ENCODE data around the gene OPRM1.

The OPRM1 gene

DNA sequence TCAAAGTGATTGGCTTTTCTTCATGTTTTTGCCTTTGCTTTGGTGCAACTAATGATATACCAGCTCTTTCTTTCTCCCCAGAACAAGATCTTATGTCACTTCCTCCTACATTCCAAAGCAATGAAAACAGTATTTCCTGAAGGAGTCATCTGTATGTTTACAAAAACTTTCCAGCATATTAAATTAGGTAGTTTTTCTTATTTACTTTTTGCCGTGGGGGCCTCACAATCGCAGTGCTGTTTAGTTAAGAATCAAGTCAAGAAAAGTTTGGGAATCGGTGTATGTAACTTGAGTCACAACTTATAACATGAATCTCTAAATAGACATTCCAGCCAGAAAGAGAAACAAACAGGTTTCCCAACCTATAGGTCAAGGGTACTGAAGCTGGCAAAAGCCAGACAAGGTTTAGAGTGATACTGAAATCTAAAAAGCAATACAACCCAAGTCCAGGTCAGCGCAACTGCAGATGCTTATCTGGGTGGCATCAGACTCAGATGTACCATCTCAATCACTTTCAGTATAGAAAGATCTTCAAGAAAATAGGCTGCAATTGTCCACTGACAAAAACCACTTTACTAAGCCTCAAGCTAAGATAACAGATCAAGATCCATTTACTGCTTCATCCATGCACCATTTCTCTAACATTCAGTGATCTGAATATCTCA is 253.9 kb downstream of the OPRM1 start:
- Histone ChIP-seq H3K9ac (ENCODE audit: low read depth, low read length) (no peak overlapping the region), H3K9me3 (ENCODE audit: control insufficient read depth, insufficient read depth, low read length) (no peaks in the 10 kb centered on the region; the same call in 1 of the 2 replicates), H3K36me3 (ENCODE audit: insufficient read depth, low read length) (peaks cover 3% of the 10 kb centered on the region; the same call in 1 of the 2 replicates), H3K4me1 (ENCODE audit: insufficient read depth, low read length) (no peaks in the 10 kb centered on the region)

DNA sequence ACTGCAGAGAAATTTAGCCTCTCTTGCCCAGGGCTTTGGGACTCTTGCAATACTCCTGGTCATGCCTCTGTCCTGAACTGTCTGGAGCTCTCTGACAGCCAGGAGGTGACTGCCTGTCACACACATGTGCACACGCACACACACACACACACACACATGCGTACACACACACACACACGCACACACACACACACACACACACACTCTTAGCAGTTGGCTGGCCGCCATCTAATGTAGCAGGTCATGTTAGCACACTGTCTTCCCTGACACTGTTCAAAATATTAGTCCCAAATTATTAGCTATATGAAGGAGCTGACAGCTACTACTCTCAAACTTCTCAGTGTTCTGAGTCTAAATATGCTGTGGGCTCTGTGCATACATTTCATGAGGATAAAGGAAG is 256.7 kb downstream of the OPRM1 start:
- H3K9me3 ChIP-seq (ENCODE audit: control insufficient read depth, insufficient read depth, low read length): no peaks in the 10 kb centered on the region; the same call in 1 of the 2 replicates
- no peaks in the 10 kb centered on the region; the same call in 1 of the 2 replicates for H3K4me1 ChIP-seq (ENCODE audit: insufficient read depth, low read length)
- no peak overlapping the region for H3K9ac ChIP-seq (ENCODE audit: low read depth, low read length)
- H3K36me3 ChIP-seq (ENCODE audit: insufficient read depth, low read length): no peaks in the 10 kb centered on the region

Data from ES-I3 (cell line).